Esophagus muscularis mucosa (tissue), 3 donors: ENCODE results near the gene TYMS.

Experiments
- CTCF ChIP-seq, 3 experiments: fragments of 200-600 bp in 2 of 3; fragments of 450-650 bp in 1 of 3; sonication (generic) in 2 of 3; IDR thresholded peaks; one replicate each; pipeline ENCODE4 v1.5.1; 2017 to 2019; ENCODE audit warnings: antibody characterized with exemption in 3 of 3, mild to moderate bottlenecking in 2 of 3, moderate library complexity in 1 of 3
- POLR2A ChIP-seq: fragments of 450-650 bp; IDR thresholded peaks from one replicate; pipeline ENCODE4 v1.6.1; 2017; ENCODE audit warnings: antibody characterized with exemption, moderate library complexity, mild to moderate bottlenecking, low read depth
- POLR2AphosphoS5 ChIP-seq, 2 donors: sonication (generic); formaldehyde crosslinking; IDR thresholded peaks; one replicate each; pipeline ENCODE4 v1.6.1; 2017; ENCODE audit warnings: antibody characterized with exemption in 2 of 2

- TF ChIP-seq POLR2A (no peak), POLR2AphosphoS5 (IDR thresholded peaks at IDR 0.05) (no peak), CTCF (IDR thresholded peaks at IDR 0.05) (no peak)
These were observed 25.9 kb upstream of the TYMS start for GRCh38 chr18:631560-631959.
